ENCODE measurements around the gene NHLRC4.

NHLRC4 gene

GRCh38 chr16:608019-608418, 41.2 kb downstream of the NHLRC4 start:
- no peak overlapping the region for H3K4me3 Mint-ChIP-seq
- no peak overlapping the region for H3K27ac Mint-ChIP-seq
- H3K36me3 Mint-ChIP-seq: peaks cover 5% of the 10 kb centered on the region
- peaks cover 40% of the 10 kb centered on the region for H3K4me1 Mint-ChIP-seq
- H3K9me3 Mint-ChIP-seq: no peaks in the 10 kb centered on the region
- DNase-seq (ENCODE audit: low spot score in 2 of 2) (no peak), ATAC-seq (peak; percentile 79)

- peak overlapping the region; percentile 86 for H3K27ac Mint-ChIP-seq
Observed at GRCh38 chr16:609316-609715, 42.5 kb downstream of the NHLRC4 start.

GRCh38 chr16:609984-610383, 43.2 kb downstream of the NHLRC4 start:
- ATAC-seq: no peak
- H3K27ac Mint-ChIP-seq: no peak overlapping the region
- H3K4me3 Mint-ChIP-seq: no peak overlapping the region

More at GRCh38 chr16:609316-609715, 42.5 kb downstream of the NHLRC4 start:
- H3K9me3 Mint-ChIP-seq: no peaks in the 10 kb centered on the region
- H3K4me1 Mint-ChIP-seq: peaks cover 31% of the 10 kb centered on the region
- no peak overlapping the region for H3K4me3 Mint-ChIP-seq
- DNase-seq (ENCODE audit: low spot score in 2 of 2) (no peak), ATAC-seq (no peak)
- peaks cover 5% of the 10 kb centered on the region for H3K36me3 Mint-ChIP-seq

GRCh38 chr16:610513-611381, 43.9 kb downstream of the NHLRC4 start:
- Mint-ChIP-seq H3K27ac (peak overlapping the region; percentile 78), H3K9me3 (no peaks in the 10 kb centered on the region), H3K36me3 (peaks cover 5% of the 10 kb centered on the region), H3K4me3 (no peak overlapping the region), H3K4me1 (peaks cover 31% of the 10 kb centered on the region)
- ATAC-seq: peak; percentile 89
- peak; percentile 40 to 63 for DNase-seq (ENCODE audit: low spot score in 2 of 2)

More at GRCh38 chr16:609984-610383, 43.2 kb downstream of the NHLRC4 start:
- no peaks in the 10 kb centered on the region for H3K9me3 Mint-ChIP-seq
- H3K4me1 Mint-ChIP-seq: peaks cover 31% of the 10 kb centered on the region
- DNase-seq (ENCODE audit: low spot score in 2 of 2): no peak
- peaks cover 5% of the 10 kb centered on the region for H3K36me3 Mint-ChIP-seq

GRCh38 chr16:615122-615521, 48.3 kb downstream of the NHLRC4 start:
- DNase-seq (ENCODE audit: low spot score in 2 of 2): no peak
- H3K9me3 Mint-ChIP-seq: no peaks in the 10 kb centered on the region
- H3K4me1 Mint-ChIP-seq: peaks cover 10% of the 10 kb centered on the region
- no peak overlapping the region for H3K27ac Mint-ChIP-seq
- H3K4me3 Mint-ChIP-seq: no peak overlapping the region
- peaks cover 5% of the 10 kb centered on the region for H3K36me3 Mint-ChIP-seq
- ATAC-seq: no peak

GRCh38 chr16:616733-617586, 50.2 kb downstream of the NHLRC4 start:
- Mint-ChIP-seq H3K4me1 (no peaks in the 10 kb centered on the region), H3K4me3 (no peak overlapping the region), H3K27ac (no peak overlapping the region), H3K36me3 (no peaks in the 10 kb centered on the region), H3K9me3 (no peaks in the 10 kb centered on the region)
- no peak for DNase-seq (ENCODE audit: low spot score in 2 of 2)
- ATAC-seq: no peak

- no peak overlapping the region for H3K27ac Mint-ChIP-seq
Observed at GRCh38 chr16:617855-618254, 51.0 kb downstream of the NHLRC4 start.

More at GRCh38 chr16:617855-618254, 51.0 kb downstream of the NHLRC4 start:
- ATAC-seq (no peak), DNase-seq (ENCODE audit: low spot score in 2 of 2) (no peak)
- Mint-ChIP-seq H3K9me3 (no peaks in the 10 kb centered on the region), H3K36me3 (no peaks in the 10 kb centered on the region), H3K4me3 (no peak overlapping the region), H3K4me1 (no peaks in the 10 kb centered on the region)

Measured in stimulated activated effector memory CD8-positive, alpha-beta T cell treated with anti-CD3 and anti-CD28 coated beads, Interleukin-12 subunit alpha, Interleukin-12 subunit beta, amount 100 ng/mL, for 72 hours (primary cell).